WTC11 (cell line): Measurements from ENCODE around the gene ADAD2. TPM values are rescaled to one million over a fixed set of nuclear protein-coding genes. Genes with fewer than 3 reads are reported as not detected.

Experiments used
- ATAC-seq: fragments of 200-7000 bp; cut with Tn5 transposase; 2 replicates; pipeline ENCODE4 v1.10.0; 2021; ENCODE audit warnings: mild to moderate bottlenecking, moderate library complexity
- CTCF ChIA-PET: fragments of 300-600 bp; sonication (Branson Sonifier 250); formaldehyde crosslinking; loops from one replicate; lab custom pipeline; 2021; ENCODE audit warnings: antibody characterized with exemption; lab: Charles Lee
- POLR2A ChIA-PET: fragments of 350-600 bp; sonication (Branson Sonifier 250); formaldehyde crosslinking; loops from one replicate; lab custom pipeline; 2021; ENCODE audit warnings: antibody characterized with exemption; lab: Charles Lee
- DNase-seq: peaks from one replicate; pipeline ENCODE4 v3.0.0; 2021; ENCODE audit warnings: low spot score
- H3K27ac Mint-ChIP-seq: 2 replicates; pipeline ENCODE4 v1.8.0; 2021; ENCODE audit warnings: mixed read lengths
- H3K27me3 Mint-ChIP-seq: 2 replicates; pipeline ENCODE4 v1.8.0; 2021; ENCODE audit warnings: low read depth, mild to moderate bottlenecking, moderate library complexity, mixed read lengths
- H3K36me3 Mint-ChIP-seq: 2 replicates; pipeline ENCODE4 v1.8.0; 2021; ENCODE audit warnings: mixed read lengths
- H3K4me1 Mint-ChIP-seq: 2 replicates; pipeline ENCODE4 v1.8.0; 2022; ENCODE audit warnings: mixed read lengths
- H3K4me3 Mint-ChIP-seq: 2 replicates; pipeline ENCODE4 v1.8.0; 2021; ENCODE audit warnings: mild to moderate bottlenecking, moderate library complexity, mixed read lengths
- H3K9me3 Mint-ChIP-seq: 2 replicates; pipeline ENCODE4 v1.8.0; 2021; ENCODE audit warnings: mixed read lengths
- AR ChIP-seq: fragments of 250-450 bp; sonication (Bioruptor Pico); IDR thresholded peaks from 2 replicates; pipeline ENCODE4 v1.9.0; 2021; ENCODE audit warnings: mild to moderate bottlenecking
- CBFB ChIP-seq: sonication (generic); formaldehyde crosslinking; IDR thresholded peaks from 2 replicates; pipeline ENCODE4 v1.8.1; 2022; ENCODE audit warnings: mild to moderate bottlenecking, low read depth, missing genetic modification reagents
- CREB1 ChIP-seq: sonication (generic); formaldehyde crosslinking; IDR thresholded peaks from 2 replicates; pipeline ENCODE4 v1.8.0; 2023; ENCODE audit warnings: mild to moderate bottlenecking, missing genetic modification reagents
- E2F4 ChIP-seq: sonication (generic); formaldehyde crosslinking; IDR thresholded peaks from 2 replicates; pipeline ENCODE4 v1.8.1; 2022; ENCODE audit warnings: low read depth, mild to moderate bottlenecking, moderate library complexity, missing genetic modification reagents, borderline replicate concordance
- E2F5 ChIP-seq: sonication (generic); formaldehyde crosslinking; IDR thresholded peaks from 2 replicates; pipeline ENCODE4 v1.8.1; 2022; ENCODE audit warnings: mild to moderate bottlenecking, moderate library complexity, missing genetic modification reagents
- ELF4 ChIP-seq: sonication (generic); formaldehyde crosslinking; IDR thresholded peaks from 2 replicates; pipeline ENCODE4 v1.8.1; 2022; ENCODE audit warnings: low read depth, mild to moderate bottlenecking, moderate library complexity, missing genetic modification reagents
- EMX1 ChIP-seq: fragments of 250-450 bp; sonication (Bioruptor Pico); IDR thresholded peaks from 2 replicates; pipeline ENCODE4 v1.8.0; 2021; ENCODE audit warnings: mild to moderate bottlenecking
- FOXK1 ChIP-seq: sonication (generic); formaldehyde crosslinking; IDR thresholded peaks from 2 replicates; pipeline ENCODE4 v1.8.0; 2022; ENCODE audit warnings: mild to moderate bottlenecking, moderate library complexity, missing genetic modification reagents
- GTF2I ChIP-seq: fragments of 250-450 bp; sonication (Bioruptor Pico); conservative IDR thresholded peaks from 2 replicates; pipeline ENCODE4 v1.4.0; 2021; ENCODE audit warnings: mild to moderate bottlenecking
- IRF1 ChIP-seq: sonication (generic); formaldehyde crosslinking; IDR thresholded peaks from 2 replicates; pipeline ENCODE4 v1.8.0; 2023; ENCODE audit warnings: missing genetic modification reagents
- IRF2 ChIP-seq: sonication (generic); formaldehyde crosslinking; IDR thresholded peaks from 2 replicates; pipeline ENCODE4 v1.8.0; 2022; ENCODE audit warnings: low read depth, missing genetic modification reagents, borderline replicate concordance
- MAX ChIP-seq: sonication (generic); formaldehyde crosslinking; IDR thresholded peaks from 2 replicates; pipeline ENCODE4 v1.8.0; 2022; ENCODE audit warnings: mild to moderate bottlenecking, missing genetic modification reagents
- NFATC4 ChIP-seq: fragments of 250-450 bp; sonication (Bioruptor Pico); IDR thresholded peaks from 2 replicates; pipeline ENCODE4 v1.9.0; 2021; ENCODE audit warnings: mild to moderate bottlenecking
- NR1H2 ChIP-seq: sonication (generic); formaldehyde crosslinking; IDR thresholded peaks from 2 replicates; pipeline ENCODE4 v1.9.0; 2021; ENCODE audit warnings: mild to moderate bottlenecking, moderate library complexity, missing genetic modification reagents
- NR2C2 ChIP-seq: sonication (generic); formaldehyde crosslinking; IDR thresholded peaks from 2 replicates; pipeline ENCODE4 v1.8.0; 2022; ENCODE audit warnings: mild to moderate bottlenecking, missing genetic modification reagents
- RELA ChIP-seq: sonication (generic); formaldehyde crosslinking; IDR thresholded peaks from 2 replicates; pipeline ENCODE4 v1.8.1; 2022; ENCODE audit warnings: missing genetic modification reagents, mild to moderate bottlenecking, borderline replicate concordance
- TEAD4 ChIP-seq: sonication (generic); formaldehyde crosslinking; IDR thresholded peaks from 2 replicates; pipeline ENCODE4 v1.8.0; 2022; ENCODE audit warnings: mild to moderate bottlenecking, missing genetic modification reagents
- USF1 ChIP-seq: sonication (generic); formaldehyde crosslinking; IDR thresholded peaks from 2 replicates; pipeline ENCODE4 v1.8.0; 2022; ENCODE audit warnings: mild to moderate bottlenecking, missing genetic modification reagents
- ZBTB21 ChIP-seq: sonication (generic); formaldehyde crosslinking; IDR thresholded peaks from 2 replicates; pipeline ENCODE4 v1.8.1; 2023; ENCODE audit warnings: mild to moderate bottlenecking, missing genetic modification reagents, borderline replicate concordance
- ZNF138 ChIP-seq: sonication (generic); formaldehyde crosslinking; conservative IDR thresholded peaks from 2 replicates; pipeline ENCODE4 v1.8.1; 2022; ENCODE audit warnings: mild to moderate bottlenecking, moderate library complexity, missing genetic modification reagents
- total RNA-seq: library from RNA; stranded (reverse); gene quantifications from 3 replicates; pipeline ENCODE4 v1.2.3, GENCODE V29; 2021

Gene ADAD2
- total RNA-seq, 1 experiment from 2014 or later: 1.6 TPM

GRCh38 chr16:84159007-84159406 is 31.9 kb upstream of the ADAD2 start:
- no peaks in the 10 kb centered on the region for H3K9me3 Mint-ChIP-seq
- ATAC-seq: peak; percentile 39; the same call in 1 of the 2 replicates
- no peaks in the 10 kb centered on the region for H3K36me3 Mint-ChIP-seq
- POLR2A ChIA-PET: no interaction called here
- no peak for DNase-seq
- CTCF ChIA-PET: interaction anchor here (0.9 kb wide), 1 partner anchor 28 kb away, joined by 4 read pairs; the partner anchor contains the start of gene TAF1C
- TF ChIP-seq RELA (no peak), FOXK1 (CRISPR knock-in tag) (no peak), ZBTB21 (CRISPR knock-in tag) (no peak), MAX (CRISPR knock-in tag) (no peak), E2F5 (CRISPR knock-in tag) (no peak)
- peaks cover 2% of the 10 kb centered on the region for H3K27me3 Mint-ChIP-seq
- no peak overlapping the region for H3K4me3 Mint-ChIP-seq
- no peak overlapping the region for H3K27ac Mint-ChIP-seq
- H3K4me1 Mint-ChIP-seq: no peaks in the 10 kb centered on the region

- Mint-ChIP-seq H3K27me3 (peaks cover 2% of the 10 kb centered on the region), H3K4me3 (no peak overlapping the region), H3K4me1 (no peaks in the 10 kb centered on the region), H3K27ac (no peak overlapping the region), H3K36me3 (no peaks in the 10 kb centered on the region), H3K9me3 (no peaks in the 10 kb centered on the region)
- DNase-seq (no peak), ATAC-seq (no peak)
- no peak for TF ChIP-seq CBFB (CRISPR knock-in tag)
- no peak for TF ChIP-seq E2F4 (CRISPR knock-in tag)
- TF ChIP-seq EMX1: no peak
- TF ChIP-seq IRF2 (CRISPR knock-in tag): no peak
- no peak for TF ChIP-seq ELF4 (CRISPR knock-in tag)
- TF ChIP-seq ZNF138 (CRISPR knock-in tag): no peak
- TF ChIP-seq TEAD4: no peak
- no peak for TF ChIP-seq CREB1 (CRISPR knock-in tag)
- no peak for TF ChIP-seq USF1 (CRISPR knock-in tag)
- no peak for TF ChIP-seq AR (CRISPR knock-in tag)
- no peak for TF ChIP-seq IRF1 (CRISPR knock-in tag)
- TF ChIP-seq RELA: no peak
- TF ChIP-seq NFATC4: no peak
- TF ChIP-seq ZBTB21 (CRISPR knock-in tag): no peak
- no peak for TF ChIP-seq GTF2I (CRISPR knock-in tag)
- no peak for TF ChIP-seq NR2C2 (CRISPR knock-in tag)
- no peak for TF ChIP-seq E2F5 (CRISPR knock-in tag)
- no peak for TF ChIP-seq NR1H2 (CRISPR knock-in tag)
- CTCF ChIA-PET: interaction anchor here (2.0 kb wide), 1 partner anchor 27 kb away, joined by 11 read pairs; the partner anchor contains the start of gene TAF1C
- POLR2A ChIA-PET: no interaction called here
These were observed 31.2 kb upstream of the ADAD2 start for GRCh38 chr16:84159800-84160199.
